GM19467 (cell line): ENCODE measurements around the gene SLC14A1.

ENCODE experiments used
- ATAC-seq: cut with Tn5 transposase; IDR thresholded peaks from one replicate; pipeline ENCODE4 v1.9.1; 2021; ENCODE audit warnings: mild to moderate bottlenecking, moderate library complexity; ENCODE audit not compliant: unreplicated experiment

Gene SLC14A1

GRCh38 chr18:45723567-45724355 lies at the start of gene SLC14A1:
SLC14A1 (plus strand) TSS chr18:45724181; CDS start chr18:45730321, 6,140 bp downstream.
- no peak for ATAC-seq

GRCh38 chr18:45677276-45677807 lies 46.6 kb upstream of the SLC14A1 start:
- ATAC-seq, result no peak

- no peak for ATAC-seq
Observed at GRCh38 chr18:45678441-45678840, 45.5 kb upstream of the SLC14A1 start.

- ATAC-seq, result no peak
Observed at GRCh38 chr18:45678850-45679249, 45.1 kb upstream of the SLC14A1 start.

GRCh38 chr18:45680066-45680690 lies 43.8 kb upstream of the SLC14A1 start:
- ATAC-seq, result no peak

- ATAC-seq, result no peak
Observed at GRCh38 chr18:45682181-45682580, 41.8 kb upstream of the SLC14A1 start.

GRCh38 chr18:45684341-45685115 lies 39.5 kb upstream of the SLC14A1 start:
- no peak for ATAC-seq

GRCh38 chr18:45686891-45687611 lies 36.9 kb upstream of the SLC14A1 start:
- peak; percentile 75 for ATAC-seq

- ATAC-seq, result peak; percentile 38
Observed at GRCh38 chr18:45687621-45688020, 36.4 kb upstream of the SLC14A1 start.

GRCh38 chr18:45688113-45688512 lies 35.9 kb upstream of the SLC14A1 start:
- ATAC-seq, result no peak

GRCh38 chr18:45688833-45689232 lies 35.1 kb upstream of the SLC14A1 start:
- ATAC-seq, result no peak

GRCh38 chr18:45689396-45689795 lies 34.6 kb upstream of the SLC14A1 start:
- no peak for ATAC-seq

GRCh38 chr18:45690975-45691815 lies 32.8 kb upstream of the SLC14A1 start:
- ATAC-seq, result no peak

GRCh38 chr18:45691816-45692179 lies 32.2 kb upstream of the SLC14A1 start:
- no peak for ATAC-seq

- ATAC-seq, result no peak
Observed at GRCh38 chr18:45702708-45703265, 21.2 kb upstream of the SLC14A1 start.

GRCh38 chr18:45708831-45709230 lies 15.2 kb upstream of the SLC14A1 start:
- no peak for ATAC-seq

- ATAC-seq, result no peak
Observed at GRCh38 chr18:45712061-45712460, 11.9 kb upstream of the SLC14A1 start.

GRCh38 chr18:45713239-45713638 lies 10.7 kb upstream of the SLC14A1 start:
- no peak for ATAC-seq

GRCh38 chr18:45715212-45715780 lies 8.7 kb upstream of the SLC14A1 start:
- no peak for ATAC-seq
